HG02973 (cell line): ENCODE data around the gene PRR19.
"Not testable (repeated sequence)": the region's sequence is repeated elsewhere in the genome, so short reads cannot be mapped to it uniquely, and the experiment has no call there.

Experiments used
- ATAC-seq: cut with Tn5 transposase; IDR thresholded peaks from one replicate; pipeline ENCODE4 v1.9.1; 2021; ENCODE audit warnings: moderate library complexity; ENCODE audit not compliant: unreplicated experiment

The PRR19 gene

DNA sequence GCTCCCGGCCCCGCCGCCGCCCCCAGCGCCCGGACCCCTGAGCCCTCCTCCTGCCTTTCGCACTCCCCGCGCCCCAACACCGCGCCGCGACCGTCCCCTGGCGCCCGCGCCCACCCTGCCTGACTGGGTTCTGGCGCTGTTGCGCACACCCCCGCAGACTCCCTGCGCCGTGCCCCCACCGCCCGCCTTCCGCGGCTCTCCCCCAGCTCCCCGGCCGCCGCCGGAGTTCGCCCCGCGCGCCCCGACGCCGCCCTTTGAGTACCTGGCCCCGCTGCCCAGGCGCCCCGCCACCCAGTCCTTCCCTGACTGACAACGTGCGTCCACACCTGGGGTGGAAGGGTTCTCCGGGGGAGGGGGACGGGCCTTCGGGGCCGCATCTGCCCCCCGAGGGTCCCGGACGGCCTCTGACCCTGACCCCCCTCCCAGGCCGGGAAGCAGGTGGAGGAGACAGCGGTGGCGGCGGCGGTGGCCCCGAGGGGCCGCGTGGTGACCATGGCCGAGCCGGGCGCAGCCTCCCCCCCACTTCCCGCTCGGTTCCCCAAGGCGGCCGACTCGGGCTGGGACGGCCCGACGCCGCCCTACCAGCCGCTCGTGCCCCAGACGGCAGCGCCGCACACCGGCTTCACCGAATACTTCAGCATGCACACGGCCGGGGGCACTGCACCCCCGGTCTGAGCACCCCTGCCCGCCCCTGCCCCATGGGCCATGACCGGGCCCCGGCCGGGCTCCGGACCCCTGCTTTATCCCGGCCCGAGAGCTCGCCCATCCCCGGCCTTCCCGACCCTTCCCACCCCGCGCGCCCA, 22.1 kb downstream of the PRR19 start:
- ATAC-seq = no peak

DNA sequence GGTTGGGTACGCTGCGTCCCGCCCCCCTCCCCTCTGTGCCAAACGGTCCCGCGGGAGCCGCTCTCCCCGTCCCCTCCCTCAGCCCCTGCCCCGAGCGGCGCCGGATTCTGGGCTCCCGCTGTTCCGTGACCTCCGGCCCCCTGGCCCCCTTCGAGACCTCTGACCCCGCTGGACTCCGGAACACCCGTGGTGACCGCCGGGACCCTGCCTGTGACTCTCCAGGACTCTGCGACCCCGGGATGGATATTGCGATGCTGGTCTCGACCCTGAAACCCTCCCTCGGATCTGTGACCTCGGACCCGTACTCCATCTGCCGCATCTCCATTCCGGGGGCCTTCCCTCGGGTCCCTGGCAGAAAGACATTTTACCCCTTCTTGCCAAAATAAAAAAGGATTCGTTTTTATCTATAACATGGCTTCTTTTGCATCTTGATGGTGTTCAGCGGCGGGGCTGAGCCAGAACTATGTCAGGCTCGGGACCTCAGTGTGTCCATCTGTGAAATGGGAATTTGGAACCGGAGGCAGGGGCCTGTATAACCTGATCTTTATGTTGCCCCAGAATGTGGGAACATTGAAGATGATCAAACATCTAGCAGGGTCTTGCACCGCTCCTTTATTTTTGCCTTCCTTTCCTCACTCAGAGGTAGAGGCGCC, 22.8 kb downstream of the PRR19 start:
- ATAC-seq = no peak

DNA sequence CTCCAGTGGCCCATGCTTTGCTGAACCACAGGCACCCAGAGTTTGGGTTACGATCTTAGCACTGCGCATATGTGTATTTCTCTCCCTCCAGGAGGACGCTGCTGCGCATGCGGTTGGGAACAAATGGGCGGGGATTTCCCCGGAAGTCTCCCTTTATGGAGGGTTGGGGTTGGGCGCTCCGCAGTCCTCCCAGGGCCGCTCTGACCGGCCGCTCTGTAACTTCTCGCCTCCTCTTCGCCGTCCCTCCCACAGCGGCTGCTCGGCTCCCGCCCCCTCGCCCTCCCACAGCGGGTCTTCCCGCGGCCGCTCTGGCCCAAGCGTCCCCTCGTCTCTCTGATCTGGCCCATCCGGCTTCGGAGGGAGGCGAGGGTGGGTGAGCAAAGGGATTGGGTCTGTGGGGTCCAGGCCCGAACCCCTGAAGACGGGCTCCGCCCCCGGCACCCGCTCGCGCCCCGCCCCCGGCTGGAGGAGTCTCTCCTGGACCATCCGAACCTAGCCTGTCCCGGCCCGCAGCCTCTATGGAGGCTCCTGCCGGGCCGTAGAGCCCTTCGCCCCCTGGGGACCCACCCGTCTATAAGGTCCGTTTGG, 23.5 kb downstream of the PRR19 start, which contains the start of gene MEGF8:
MEGF8 (plus strand) TSS at position 328 of the 588 bp plus-strand sequence. CDS start 609 bp downstream, outside the sequence.
- peak; percentile 84 for ATAC-seq

DNA sequence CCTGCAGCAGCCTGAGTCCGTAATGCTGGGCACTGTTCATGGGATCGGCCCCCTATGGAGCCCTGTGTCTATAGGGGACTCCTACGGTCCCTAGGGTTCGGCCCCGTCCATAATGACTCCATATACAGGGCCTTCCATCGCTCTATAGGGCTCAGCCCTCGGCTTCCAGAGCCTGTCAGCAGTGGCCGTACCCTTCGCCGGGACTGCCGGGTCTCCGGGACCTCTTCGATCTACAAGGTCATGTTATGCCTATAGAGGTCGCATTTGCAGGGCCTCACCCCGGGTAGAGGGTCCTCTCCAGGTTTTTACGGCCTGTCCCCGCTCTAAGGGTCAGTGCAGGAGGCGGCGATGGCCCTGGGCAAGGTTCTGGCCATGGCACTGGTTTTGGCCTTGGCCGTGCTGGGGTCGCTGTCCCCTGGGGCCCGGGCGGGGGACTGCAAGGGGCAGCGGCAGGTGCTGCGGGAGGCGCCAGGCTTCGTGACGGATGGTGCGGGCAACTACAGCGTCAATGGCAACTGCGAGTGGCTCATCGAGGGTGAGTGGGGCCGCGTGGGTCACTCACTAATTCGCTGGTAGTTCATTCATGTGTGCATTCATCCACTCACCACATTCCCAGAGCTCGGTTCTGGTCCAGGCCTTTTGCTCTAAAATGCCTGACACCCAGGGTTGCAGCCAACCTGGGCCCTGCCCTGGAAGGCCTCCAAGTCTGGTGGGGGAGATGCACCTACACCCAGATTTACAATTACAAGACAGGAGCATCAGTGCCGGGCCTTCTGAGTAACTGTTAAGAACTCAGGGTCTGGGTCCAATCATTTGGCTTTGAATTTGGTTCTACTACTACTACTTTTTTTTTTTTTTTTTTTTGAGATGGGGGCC, 24.2 kb downstream of the PRR19 start:
- peak; percentile 9 for ATAC-seq

DNA sequence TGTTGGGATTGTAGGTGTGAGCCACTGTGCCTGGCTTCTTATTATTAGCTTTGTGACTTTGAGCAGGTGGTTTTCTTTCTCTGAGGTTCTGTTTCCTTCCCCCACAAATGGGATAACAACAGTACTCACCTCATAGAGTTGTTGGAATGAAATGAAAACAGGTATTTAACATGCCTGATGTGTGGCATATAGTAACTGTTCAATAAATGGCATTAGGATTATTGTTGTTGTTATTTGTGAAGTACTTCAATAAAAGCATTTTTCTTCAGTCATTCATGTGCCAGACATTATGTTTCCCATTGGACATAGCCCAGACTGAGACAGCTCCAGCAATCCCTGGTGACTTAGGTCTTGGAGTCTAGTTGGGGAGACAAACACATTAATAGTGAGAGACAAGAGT, 25.0 kb downstream of the PRR19 start:
- no peak for ATAC-seq

DNA sequence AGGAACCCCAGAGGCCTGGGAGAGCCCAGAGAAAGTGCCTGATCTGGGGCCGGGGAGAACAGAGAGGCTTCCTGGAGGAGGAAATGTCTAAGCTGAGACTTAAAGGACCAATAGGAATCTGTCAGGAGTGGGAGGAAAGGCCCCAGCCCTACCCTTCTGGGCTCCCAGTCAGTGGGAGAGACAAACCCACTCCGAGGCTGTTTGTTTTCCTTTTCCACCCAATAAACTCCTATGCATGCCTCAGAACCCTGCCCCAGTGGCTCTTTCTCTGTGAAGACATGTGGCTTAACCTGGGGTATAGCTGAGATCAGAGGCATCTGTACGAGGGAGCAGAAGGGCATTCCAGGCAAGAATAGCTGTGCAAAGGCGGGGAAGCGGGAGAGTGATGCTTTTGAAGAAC, 25.4 kb downstream of the PRR19 start:
- ATAC-seq = no peak

DNA sequence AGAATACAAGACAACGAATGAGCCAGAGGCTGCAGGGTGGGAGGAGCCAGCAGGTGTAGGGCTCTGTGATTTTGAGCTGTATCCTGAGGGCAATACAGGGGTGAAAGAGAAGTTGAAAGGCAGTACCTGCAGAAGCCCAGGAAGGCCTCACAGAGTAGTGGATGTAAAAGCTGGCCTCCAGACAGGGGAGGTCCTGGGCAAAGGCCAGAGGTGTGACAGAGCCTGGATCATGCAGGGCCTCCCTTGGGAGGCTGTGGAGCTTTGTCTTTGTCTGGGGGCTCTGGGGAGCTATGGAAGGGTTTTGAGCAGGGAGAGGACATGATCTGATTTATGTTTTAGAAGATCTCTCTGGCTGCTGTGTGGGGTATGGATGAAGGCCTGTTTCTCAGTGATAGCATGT, 26.2 kb downstream of the PRR19 start:
- ATAC-seq = no peak

DNA sequence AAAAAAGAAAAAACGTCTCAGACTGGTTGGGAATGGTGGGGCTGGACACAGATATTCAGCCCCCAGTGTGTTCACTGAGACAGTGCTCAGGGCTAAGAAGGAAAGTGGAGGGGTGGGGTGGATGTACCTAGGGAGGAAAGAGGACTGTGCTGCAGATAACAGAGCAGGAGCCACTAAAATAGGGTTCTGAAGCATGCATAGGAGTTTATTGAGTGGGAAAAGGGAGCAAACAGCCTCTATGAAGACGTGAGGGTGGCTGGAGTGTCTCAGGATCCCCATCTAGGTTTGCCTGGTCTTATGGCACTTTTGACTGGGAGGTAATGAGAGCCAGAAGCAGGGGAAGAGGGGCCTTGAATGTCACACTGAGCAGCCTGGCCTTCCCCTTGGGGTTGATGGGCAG, 26.9 kb downstream of the PRR19 start:
- no peak for ATAC-seq

DNA sequence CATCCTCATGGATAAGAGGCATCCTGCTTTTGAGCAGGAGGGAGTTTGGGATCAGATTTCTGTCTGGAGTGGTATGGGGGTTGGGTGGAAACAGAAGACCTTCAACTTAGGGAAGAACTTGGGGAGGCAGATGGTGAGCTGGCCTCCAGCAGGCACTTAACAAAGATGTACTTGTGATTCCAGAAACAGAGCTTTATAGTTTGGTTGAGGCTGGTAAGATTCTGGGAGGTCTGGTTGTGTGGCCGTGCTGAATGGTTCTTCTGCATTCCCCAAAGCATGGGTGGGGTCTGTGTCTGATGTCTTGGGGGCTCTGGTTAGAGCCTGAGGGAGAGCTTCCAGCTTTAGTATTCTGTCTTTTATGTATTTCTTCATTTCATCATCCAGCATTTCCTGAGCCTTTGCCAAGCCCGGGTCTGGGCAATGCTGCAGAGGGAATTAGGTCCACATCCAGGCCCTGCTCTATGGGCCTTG, 28.3 kb downstream of the PRR19 start:
- no peak for ATAC-seq

DNA sequence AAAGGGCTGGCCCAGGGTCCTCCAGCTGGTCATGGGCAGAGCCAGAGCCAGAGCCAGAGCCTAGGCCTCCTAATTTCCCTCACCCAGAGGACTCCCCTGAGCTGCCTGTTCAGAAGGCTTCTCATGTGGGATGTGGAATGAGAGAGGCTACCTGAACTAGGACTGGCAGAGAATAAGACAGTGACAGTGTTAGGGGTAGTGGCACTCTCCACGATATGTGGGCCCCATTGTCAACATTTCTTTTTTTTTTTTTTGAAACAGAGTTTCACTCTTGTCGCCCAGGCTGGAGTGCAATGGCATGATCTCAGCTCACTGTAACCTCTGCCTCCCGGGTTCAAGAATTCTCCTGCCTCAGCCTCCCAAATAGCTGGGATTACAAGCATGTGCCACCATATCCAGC, 29.4 kb downstream of the PRR19 start:
- not testable (repeated sequence) for ATAC-seq

DNA sequence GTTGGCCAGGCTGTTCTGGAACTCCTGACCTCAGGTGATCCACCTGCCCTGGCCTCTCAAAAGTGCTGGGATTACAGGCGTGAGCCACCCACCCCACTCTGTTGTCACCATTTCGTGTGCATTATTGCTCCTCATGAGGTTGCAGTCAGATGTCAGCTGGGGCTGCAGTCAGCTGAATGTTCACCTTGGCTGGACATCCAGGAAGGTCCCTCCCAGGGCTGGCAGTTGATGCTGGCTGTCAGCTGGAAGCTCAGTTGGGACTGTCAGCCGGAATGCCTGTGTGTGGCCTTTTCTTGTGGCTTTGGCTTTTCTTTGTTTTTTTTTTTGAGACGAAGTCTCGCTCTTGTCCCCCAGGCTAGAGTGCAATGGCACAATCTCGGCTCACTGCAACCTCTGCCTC, 30.1 kb downstream of the PRR19 start:
- no peak for ATAC-seq

DNA sequence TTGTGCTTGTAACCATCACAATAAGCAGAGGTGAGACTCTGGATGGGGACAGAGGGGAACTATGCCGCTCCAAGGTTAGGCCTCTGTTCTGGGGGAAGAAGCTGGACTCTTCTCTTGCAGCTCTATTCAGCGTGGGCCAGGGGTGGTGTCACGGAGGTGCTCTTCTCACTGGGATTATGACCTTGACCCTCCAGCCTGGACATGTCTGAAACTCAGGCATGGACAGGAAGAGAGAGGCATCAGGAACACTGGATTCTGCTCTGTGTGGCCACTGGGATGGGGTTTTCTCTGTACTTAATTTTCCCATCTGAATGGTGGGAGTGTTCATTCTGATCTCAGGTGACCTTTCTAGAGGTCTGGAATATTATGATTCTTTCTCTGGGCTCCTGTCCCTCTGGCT, 31.1 kb downstream of the PRR19 start:
- no peak for ATAC-seq

DNA sequence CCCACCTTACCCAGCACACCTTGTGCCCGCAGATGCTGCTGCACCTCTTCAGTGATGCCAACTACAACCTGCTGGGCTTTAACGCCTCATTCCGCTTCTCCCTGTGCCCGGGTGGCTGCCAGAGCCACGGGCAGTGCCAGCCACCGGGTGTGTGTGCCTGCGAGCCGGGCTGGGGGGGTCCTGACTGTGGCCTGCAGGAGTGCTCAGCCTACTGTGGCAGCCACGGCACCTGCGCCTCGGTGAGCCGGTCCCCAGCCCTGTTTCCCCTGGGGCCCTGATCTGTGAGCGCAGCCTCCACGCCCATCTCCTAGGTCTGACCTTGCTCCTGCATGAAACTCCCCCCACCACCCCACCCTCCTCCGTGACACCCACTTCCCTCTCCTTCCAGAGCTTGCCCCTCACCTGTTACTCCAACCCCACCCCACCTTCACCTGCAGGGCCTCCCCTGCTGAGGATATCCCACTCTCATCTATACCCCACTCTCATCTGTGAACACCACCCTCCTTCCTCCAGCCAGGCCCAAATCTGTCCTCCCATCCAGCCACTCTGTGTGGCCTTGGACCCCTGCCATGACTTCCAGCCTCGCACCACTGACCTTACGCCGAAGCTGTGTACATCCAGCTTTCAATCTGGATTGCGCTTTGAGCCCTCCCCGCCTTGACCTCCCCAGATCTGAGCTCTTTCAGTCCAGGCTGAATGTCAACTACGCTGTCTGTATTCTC, 32.2 kb downstream of the PRR19 start:
- ATAC-seq = no peak

DNA sequence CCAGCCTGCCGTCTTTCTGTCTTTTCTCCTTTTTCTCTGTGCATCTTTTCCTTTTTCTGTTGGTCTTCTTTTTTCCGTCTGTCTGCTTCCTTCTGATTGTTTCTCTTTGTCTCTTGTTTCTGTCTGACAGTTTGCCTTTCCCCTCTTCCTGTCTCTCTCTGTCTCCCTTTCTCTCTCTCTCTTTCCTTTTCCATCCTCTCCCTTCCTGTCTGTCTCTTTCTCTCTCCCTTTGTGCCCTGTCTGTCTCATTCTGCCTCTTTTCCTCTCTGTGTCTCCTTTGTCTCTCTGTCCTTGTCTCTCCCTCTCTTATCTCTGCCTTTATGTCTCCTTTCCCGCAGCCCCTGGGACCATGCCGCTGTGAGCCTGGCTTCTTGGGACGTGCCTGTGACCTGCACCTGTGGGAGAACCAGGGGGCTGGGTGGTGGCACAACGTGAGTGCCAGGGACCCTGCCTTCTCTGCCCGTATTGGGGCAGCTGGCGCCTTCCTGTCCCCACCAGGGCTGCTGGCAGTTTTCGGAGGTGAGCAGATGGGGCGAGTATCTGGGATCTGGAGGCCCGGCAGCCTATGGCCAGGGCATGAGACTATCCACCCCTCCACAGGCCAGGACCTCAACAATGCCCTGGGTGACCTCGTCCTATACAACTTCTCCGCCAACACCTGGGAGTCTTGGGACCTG, 32.9 kb downstream of the PRR19 start:
- ATAC-seq = no peak

DNA sequence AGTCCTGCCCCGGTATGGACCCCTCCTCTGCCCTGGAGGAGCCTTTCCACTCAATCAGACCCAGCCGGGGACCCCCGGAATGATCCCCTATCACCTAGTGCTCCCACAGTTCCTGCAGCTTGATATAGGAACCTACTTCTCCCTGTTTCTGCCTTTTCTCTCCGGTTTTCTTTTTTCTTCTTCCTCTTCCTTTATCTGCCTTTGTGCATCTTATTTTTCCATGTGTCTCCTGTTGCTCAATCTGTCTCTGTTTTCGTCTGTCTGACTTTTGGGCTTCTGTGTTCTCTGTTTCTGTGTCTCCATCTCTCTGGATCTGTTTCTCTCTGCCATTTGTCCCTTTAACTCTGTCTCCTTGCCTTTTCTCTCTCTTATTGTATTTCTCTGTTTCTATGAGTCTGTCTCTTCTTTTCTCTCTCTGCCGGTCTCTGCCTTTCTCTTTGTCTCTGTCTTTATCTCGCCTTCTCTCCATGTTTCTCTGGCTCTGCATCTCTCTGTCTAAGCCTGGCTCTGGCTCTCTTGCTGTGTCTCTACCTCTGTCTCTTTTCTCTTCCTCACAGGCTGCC, 33.5 kb downstream of the PRR19 start:
- no peak for ATAC-seq

DNA sequence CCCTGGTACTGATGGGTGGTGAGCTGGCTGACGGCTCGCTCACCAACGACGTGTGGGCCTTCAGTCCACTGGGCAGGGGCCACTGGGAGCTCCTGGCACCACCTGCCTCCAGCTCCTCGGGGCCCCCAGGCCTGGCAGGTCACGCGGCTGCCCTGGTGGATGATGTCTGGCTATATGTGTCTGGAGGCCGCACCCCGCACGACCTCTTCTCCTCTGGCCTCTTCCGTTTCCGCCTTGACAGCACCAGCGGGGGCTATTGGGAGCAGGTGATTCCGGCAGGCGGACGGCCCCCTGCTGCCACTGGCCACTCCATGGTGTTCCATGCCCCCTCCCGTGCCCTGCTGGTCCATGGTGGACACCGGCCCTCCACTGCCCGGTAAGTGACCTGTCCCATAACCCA, 34.0 kb downstream of the PRR19 start:
- ATAC-seq = no peak

DNA sequence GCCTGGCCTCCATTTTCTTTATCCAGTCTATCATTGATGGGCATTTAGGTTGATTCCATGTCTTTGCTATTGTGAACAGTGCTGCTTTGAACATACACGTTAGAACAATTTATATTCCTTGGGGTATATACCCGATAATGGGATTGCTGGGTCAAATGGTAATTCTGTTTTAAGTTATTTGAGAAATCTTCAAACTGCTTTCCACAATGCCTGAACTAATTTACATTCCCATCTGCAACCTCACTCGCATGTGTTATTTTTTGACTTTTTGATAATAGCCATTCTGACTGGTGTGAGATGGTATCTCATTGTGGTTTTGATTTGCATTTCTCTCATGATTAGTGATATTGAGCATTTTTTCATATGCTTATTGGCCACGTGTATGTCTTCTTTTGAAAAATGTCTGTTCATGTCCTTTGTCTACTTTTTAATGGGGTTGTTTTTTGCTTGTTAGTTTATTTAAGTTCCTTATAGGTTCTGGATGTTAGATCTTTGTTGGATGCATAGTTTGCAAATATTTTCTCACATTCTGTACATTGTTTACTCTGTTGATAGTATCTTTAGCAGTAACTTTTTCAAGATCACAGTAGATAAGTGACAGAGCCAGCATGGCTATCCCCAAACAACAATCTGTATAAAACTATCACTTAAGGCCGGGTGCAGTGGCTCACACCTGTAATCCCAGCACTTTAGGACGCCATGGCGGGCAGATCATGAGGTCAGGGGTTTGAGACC, 37.4 kb downstream of the PRR19 start:
- not testable (repeated sequence) for ATAC-seq

DNA sequence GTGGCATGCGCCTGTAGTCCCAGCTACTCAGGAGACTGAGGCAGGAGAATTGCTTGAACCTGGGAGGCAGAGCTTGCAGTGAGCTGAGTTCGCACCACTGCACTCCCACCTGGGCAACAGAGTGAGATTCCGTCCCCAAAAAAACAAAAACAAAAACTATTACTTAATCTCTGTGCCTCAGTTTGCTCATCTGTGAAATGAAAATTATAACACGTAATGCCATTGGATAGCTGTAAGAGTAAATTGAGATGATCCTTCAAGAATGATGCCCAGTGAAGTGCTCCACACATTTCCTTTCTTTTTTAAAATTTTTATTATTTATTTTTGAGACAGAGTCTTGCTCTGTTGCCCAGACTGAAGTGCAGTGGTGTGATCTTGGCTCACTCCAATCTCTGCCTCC, 38.0 kb downstream of the PRR19 start:
- not testable (repeated sequence) for ATAC-seq
